ENCODE data around the gene TRMT61A. TPM values are rescaled to one million over a fixed set of nuclear protein-coding genes. Genes with fewer than 3 reads are reported as not detected.
A peak's percentile ranks its signal among the peaks of the same experiment; 100 is the strongest.

Gene TRMT61A
- polyA plus RNA-seq, 1 donor, result 8.5 TPM

DNA sequence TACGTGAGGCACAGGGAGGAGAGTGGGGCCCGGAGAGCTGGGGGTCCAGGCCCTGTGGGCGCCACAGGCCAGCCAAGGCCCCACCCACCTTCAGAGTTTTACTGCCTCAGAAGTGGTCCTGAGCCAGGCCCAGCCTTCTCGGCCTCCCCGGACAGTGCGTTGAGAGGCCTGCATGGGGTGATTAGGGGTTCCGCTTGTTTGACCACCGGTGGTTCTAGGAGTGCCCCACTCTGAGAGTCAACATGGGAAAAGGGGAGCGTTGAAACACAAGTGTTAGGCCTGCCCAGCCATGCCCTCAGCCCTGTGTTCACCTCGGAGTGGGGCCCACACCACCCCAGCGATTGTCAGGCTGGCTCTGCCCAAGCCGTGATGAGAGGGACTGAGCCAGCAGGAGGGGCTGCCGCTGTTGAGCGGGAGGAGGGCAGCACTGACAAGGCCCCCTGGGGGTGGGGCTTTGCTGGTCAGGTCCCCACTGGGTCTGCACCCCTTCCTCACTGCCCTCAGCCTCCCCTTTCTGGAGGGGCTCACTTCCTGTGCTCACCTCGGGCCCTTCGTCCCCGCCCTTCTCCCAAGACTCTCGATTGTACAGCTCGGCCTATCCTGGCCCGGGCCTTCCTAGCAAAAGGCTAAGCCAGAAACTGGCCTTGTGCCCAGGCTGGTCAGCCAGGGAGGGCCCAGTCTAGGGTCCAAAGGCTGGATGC is 11.1 kb upstream of the TRMT61A start:
- Histone ChIP-seq H3K9me3 (ENCODE audit: control insufficient read depth, low read depth, low read length) (no peaks in the 10 kb centered on the region), H3K27me3 (ENCODE audit: control insufficient read depth, insufficient read depth, low read length) (no peaks in the 10 kb centered on the region), H3K27ac (ENCODE audit: low read length) (no peak overlapping the region), H3K4me3 (ENCODE audit: low read length) (no peak overlapping the region), H3K36me3 (ENCODE audit: control insufficient read depth, insufficient read depth, low read length) (peaks cover 18% of the 10 kb centered on the region), H3K4me1 (ENCODE audit: control insufficient read depth, insufficient read depth, low read length) (peaks cover 15% of the 10 kb centered on the region)
- DNase-seq, result no peak
- no CpG with 5 or more reads among the region's 20 CpGs for WGBS (ENCODE audit: insufficient coverage, low lambda C conversion rate)

- WGBS (ENCODE audit: insufficient coverage, low lambda C conversion rate), result no CpG with 5 or more reads among the region's 9 CpGs
- H3K4me3 ChIP-seq (ENCODE audit: low read length), result no peak overlapping the region
Observed at GRCh38 chr14:103518422-103519042, 10.5 kb upstream of the TRMT61A start.

DNA sequence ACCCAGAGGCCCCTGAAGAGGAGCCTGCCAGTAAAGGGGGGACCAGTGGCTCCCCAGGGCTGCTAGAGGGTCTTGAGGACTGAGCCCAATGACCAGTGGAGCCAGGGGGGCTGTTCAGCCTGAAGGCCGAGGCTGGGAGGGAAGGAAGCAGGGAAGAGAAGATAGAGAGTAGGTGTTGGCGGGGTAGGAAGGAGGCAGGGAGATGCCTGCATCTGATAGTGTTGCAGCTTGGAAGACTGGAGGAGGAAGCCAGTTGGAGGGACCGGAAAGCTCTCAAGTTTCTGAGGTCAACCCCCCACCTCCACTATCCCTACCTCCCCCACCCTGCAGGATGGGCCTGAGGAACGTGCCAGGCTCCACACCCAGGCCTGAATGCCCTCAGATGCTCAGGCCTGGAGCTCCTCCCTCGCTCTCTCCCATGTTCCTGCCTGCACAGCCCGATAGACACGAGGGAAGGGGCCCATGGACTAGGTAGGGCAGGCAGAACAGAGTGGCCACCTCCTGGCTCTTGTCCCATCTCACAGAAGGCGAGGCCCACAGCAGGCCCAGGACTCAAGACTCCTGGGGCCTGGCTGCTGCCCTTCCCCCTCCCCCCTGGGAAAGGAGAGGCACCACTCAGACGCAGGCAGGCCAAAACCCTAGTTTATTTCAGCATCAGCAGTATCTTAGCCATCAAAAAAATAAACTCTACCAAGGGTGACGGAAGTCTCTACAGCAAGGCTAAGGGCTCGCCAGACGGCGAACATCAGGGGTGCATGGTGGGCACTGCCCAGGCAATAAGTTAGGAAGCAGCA is 9.8 kb upstream of the TRMT61A start:
- Histone ChIP-seq H3K9me3 (ENCODE audit: control insufficient read depth, low read depth, low read length) (no peaks in the 10 kb centered on the region), H3K4me1 (ENCODE audit: control insufficient read depth, insufficient read depth, low read length) (peaks cover 22% of the 10 kb centered on the region), H3K36me3 (ENCODE audit: control insufficient read depth, insufficient read depth, low read length) (peaks cover 18% of the 10 kb centered on the region), H3K27me3 (ENCODE audit: control insufficient read depth, insufficient read depth, low read length) (peaks cover 2% of the 10 kb centered on the region), H3K27ac (ENCODE audit: low read length) (no peak overlapping the region), H3K4me3 (ENCODE audit: low read length) (no peak overlapping the region)
- WGBS (ENCODE audit: insufficient coverage, low lambda C conversion rate), result no CpG with 5 or more reads among the region's 13 CpGs
- no peak for DNase-seq

More at GRCh38 chr14:103518422-103519042, 10.5 kb upstream of the TRMT61A start:
- no peaks in the 10 kb centered on the region for H3K9me3 ChIP-seq (ENCODE audit: control insufficient read depth, low read depth, low read length)
- peaks cover 2% of the 10 kb centered on the region for H3K27me3 ChIP-seq (ENCODE audit: control insufficient read depth, insufficient read depth, low read length)
- H3K36me3 ChIP-seq (ENCODE audit: control insufficient read depth, insufficient read depth, low read length), result peaks cover 18% of the 10 kb centered on the region
- no peak overlapping the region for H3K27ac ChIP-seq (ENCODE audit: low read length)
- DNase-seq, result peak in 1 of 2 donors; percentile 37
- peaks cover 15% of the 10 kb centered on the region for H3K4me1 ChIP-seq (ENCODE audit: control insufficient read depth, insufficient read depth, low read length)

DNA sequence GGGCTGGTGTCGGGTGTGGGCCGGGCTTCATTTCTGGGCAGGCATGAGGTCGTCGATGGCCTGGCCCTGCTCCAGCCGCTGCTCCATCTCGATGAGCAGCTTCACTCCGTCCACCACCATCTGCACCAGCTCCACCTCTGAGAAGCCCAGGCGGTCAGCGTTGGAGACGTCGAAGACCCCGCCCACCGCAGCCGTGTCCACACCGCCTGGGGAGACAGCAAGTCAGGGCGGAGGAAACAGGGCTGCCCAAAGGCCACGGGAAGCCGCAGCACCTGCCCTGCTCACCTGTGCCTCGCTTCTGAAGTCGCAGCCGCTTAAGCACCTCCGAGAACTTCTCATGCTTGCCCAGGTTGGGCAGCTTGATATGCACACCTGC is 9.2 kb upstream of the TRMT61A start:
- WGBS (ENCODE audit: insufficient coverage, low lambda C conversion rate), result no CpG with 5 or more reads among the region's 22 CpGs
- Histone ChIP-seq H3K4me3 (ENCODE audit: low read length) (peak overlapping the region; percentile 66), H3K27ac (ENCODE audit: low read length) (no peak overlapping the region), H3K4me1 (ENCODE audit: control insufficient read depth, insufficient read depth, low read length) (peaks cover 28% of the 10 kb centered on the region), H3K9me3 (ENCODE audit: control insufficient read depth, low read depth, low read length) (no peaks in the 10 kb centered on the region), H3K27me3 (ENCODE audit: control insufficient read depth, insufficient read depth, low read length) (peaks cover 2% of the 10 kb centered on the region), H3K36me3 (ENCODE audit: control insufficient read depth, insufficient read depth, low read length) (peaks cover 18% of the 10 kb centered on the region)
- DNase-seq, result no peak

DNA sequence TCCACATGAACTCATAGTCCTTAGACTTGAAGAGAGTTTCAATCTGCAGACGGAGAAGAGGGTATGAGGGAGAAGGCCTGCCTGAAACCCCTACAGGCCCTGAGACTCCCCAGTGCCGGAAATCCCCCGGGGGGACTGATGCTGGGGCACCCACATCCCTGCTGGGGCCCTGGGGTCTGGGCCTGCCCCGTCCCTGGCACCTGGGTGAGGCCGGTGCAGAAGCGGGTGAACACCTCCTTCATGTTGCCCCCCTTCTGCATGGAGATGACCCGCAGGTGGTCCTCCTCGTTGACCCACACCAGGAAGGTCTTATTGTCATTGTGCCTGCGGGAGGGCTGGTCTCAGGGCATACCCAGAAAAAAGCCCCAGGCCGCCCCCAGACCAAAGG is 8.7 kb upstream of the TRMT61A start:
- no CpG with 5 or more reads among the region's 10 CpGs for WGBS (ENCODE audit: insufficient coverage, low lambda C conversion rate)
- no peak for DNase-seq
- peaks cover 31% of the 10 kb centered on the region for H3K4me1 ChIP-seq (ENCODE audit: control insufficient read depth, insufficient read depth, low read length)

DNA sequence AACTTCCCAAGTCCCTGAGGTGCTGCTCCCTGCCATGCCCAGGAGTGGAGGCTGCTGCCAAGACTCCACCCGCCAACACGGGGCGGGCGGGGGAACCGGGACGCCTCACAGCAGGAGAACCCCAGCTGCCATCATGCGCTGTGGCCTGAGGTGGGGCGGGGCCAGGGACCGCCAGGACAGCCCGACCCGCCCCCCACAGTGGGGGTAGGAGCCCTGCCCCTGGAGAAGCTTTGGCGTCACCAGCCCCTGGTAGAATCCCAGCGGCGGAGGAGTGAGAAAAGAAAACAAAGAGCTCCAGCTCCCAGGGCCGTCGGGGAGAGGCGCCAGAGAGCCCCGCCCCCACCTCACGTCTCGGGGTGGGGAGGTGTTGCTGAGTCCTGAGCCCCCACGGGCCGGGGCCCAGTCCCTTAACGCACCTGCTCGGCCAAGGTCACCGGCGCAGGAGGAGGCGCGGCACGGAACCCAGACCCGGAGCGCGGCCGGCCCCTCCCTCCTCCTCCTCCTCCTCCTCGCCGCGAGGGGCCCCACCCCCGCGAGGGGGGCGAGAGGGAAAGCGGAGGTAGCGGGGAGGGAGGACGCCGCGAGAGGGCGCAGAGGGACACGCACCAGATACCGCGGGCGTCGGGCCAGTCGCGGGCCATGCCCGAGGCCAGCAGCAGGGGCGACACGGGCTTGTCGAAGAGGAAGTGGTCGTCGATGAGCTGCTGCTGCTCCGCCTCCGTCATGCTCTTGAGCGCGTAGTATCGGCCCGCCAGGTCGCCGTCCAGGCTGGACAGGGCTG is 8.1 kb upstream of the TRMT61A start:
- Histone ChIP-seq H3K27me3 (ENCODE audit: control insufficient read depth, insufficient read depth, low read length) (peaks cover 2% of the 10 kb centered on the region), H3K36me3 (ENCODE audit: control insufficient read depth, insufficient read depth, low read length) (peaks cover 18% of the 10 kb centered on the region), H3K27ac (ENCODE audit: low read length) (peak overlapping the region; percentile 49), H3K4me3 (ENCODE audit: low read length) (peak overlapping the region; percentile 66), H3K9me3 (ENCODE audit: control insufficient read depth, low read depth, low read length) (no peaks in the 10 kb centered on the region), H3K4me1 (ENCODE audit: control insufficient read depth, insufficient read depth, low read length) (peaks cover 36% of the 10 kb centered on the region)
- no CpG with 5 or more reads among the region's 66 CpGs for WGBS (ENCODE audit: insufficient coverage, low lambda C conversion rate)
- peak; percentile 69 to 86 for DNase-seq

More for the DNA sequence above, 8.7 kb upstream of the TRMT61A start:
- peaks cover 2% of the 10 kb centered on the region for H3K27me3 ChIP-seq (ENCODE audit: control insufficient read depth, insufficient read depth, low read length)
- peak overlapping the region; percentile 66 for H3K4me3 ChIP-seq (ENCODE audit: low read length)
- peak overlapping the region; percentile 49 for H3K27ac ChIP-seq (ENCODE audit: low read length)
- no peaks in the 10 kb centered on the region for H3K9me3 ChIP-seq (ENCODE audit: control insufficient read depth, low read depth, low read length)
- H3K36me3 ChIP-seq (ENCODE audit: control insufficient read depth, insufficient read depth, low read length), result peaks cover 18% of the 10 kb centered on the region

- no CpG with 5 or more reads among the region's 77 CpGs for WGBS (ENCODE audit: insufficient coverage, low lambda C conversion rate)
- Histone ChIP-seq H3K4me3 (ENCODE audit: low read length) (peak overlapping the region; percentile 66), H3K4me1 (ENCODE audit: control insufficient read depth, insufficient read depth, low read length) (peaks cover 43% of the 10 kb centered on the region), H3K36me3 (ENCODE audit: control insufficient read depth, insufficient read depth, low read length) (peaks cover 18% of the 10 kb centered on the region), H3K27ac (ENCODE audit: low read length) (peak overlapping the region; percentile 49), H3K27me3 (ENCODE audit: control insufficient read depth, insufficient read depth, low read length) (peaks cover 2% of the 10 kb centered on the region), H3K9me3 (ENCODE audit: control insufficient read depth, low read depth, low read length) (no peaks in the 10 kb centered on the region)
- DNase-seq, result peak; percentile 33 to 73
Observed at GRCh38 chr14:103521438-103521950, 7.5 kb upstream of the TRMT61A start.

- no CpG with 5 or more reads among the region's 74 CpGs for WGBS (ENCODE audit: insufficient coverage, low lambda C conversion rate)
- H3K36me3 ChIP-seq (ENCODE audit: control insufficient read depth, insufficient read depth, low read length), result peaks cover 18% of the 10 kb centered on the region
- H3K4me3 ChIP-seq (ENCODE audit: low read length), result peak overlapping the region; percentile 66
- no peaks in the 10 kb centered on the region for H3K9me3 ChIP-seq (ENCODE audit: control insufficient read depth, low read depth, low read length)
- H3K27me3 ChIP-seq (ENCODE audit: control insufficient read depth, insufficient read depth, low read length), result peaks cover 2% of the 10 kb centered on the region
- peak overlapping the region; percentile 63 for H3K27ac ChIP-seq (ENCODE audit: low read length)
- DNase-seq, result peak in 1 of 2 donors; percentile 45
- H3K4me1 ChIP-seq (ENCODE audit: control insufficient read depth, insufficient read depth, low read length), result peaks cover 48% of the 10 kb centered on the region
Observed at GRCh38 chr14:103521951-103522563, 6.9 kb upstream of the TRMT61A start.

DNA sequence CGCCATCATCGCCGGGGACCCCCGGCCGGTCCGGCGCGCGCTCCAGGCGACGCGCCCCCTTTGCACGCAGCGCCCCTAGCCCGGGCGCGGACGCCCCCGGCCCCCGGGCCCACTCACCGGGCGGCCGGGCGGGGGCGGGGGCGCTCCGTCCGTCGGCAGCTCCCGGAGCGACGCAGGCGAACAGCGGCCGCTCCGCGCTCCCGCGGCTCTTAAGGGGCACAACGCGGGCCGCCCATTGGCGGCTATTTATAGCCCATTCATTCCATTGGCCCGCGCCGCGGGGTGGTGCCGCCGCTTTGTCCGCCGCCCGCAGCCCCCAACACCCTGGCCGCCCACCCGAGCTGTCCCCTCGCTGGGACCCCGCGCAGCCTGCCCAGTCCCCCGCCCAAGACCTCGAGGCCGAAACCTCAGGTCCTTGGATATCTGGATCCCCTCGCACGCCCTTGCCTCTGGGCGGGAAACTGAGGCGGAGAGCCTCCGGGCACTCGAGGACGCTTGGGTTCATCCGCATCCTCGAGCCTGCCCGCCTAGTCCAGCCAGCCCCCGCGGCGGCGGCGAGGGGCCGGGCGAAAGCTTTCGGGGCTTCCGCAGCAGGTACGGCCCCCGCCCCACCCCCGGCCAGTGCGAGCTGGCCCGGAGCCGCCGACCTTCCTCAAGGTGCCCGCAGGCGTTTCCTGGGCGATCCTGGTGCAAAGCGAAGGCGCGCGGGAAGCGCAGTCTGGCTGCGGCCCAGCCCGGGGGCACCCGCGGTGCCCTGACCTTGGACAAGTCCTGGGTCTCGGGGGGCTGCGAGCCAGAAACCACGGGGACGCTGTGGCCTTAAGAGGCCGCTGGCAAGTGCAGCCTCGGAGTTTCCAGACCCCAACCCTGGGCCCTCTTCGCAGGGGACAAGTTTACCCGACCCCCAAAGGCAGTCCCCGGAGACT is 6.1 kb upstream of the TRMT61A start, which contains the start of gene CKB:
CKB (minus strand) TSS at position 182 of the 926 bp plus-strand sequence. CDS start 337 bp downstream, outside the sequence.
- peaks cover 57% of the 10 kb centered on the region for H3K4me1 ChIP-seq (ENCODE audit: control insufficient read depth, insufficient read depth, low read length)
- peak within 1 kb of the TSS; percentile 66 for H3K4me3 ChIP-seq (ENCODE audit: low read length)
- peaks cover 18% of the 10 kb centered on the region for H3K36me3 ChIP-seq (ENCODE audit: control insufficient read depth, insufficient read depth, low read length)
- H3K27ac ChIP-seq (ENCODE audit: low read length), result peak within 1 kb of the TSS; percentile 63
- no peaks in the 10 kb centered on the region for H3K9me3 ChIP-seq (ENCODE audit: control insufficient read depth, low read depth, low read length)
- DNase-seq, result peak; percentile 52 to 69
- 40% methylated on average over 2 of the region's 107 CpGs for WGBS (ENCODE audit: insufficient coverage, low lambda C conversion rate)
- H3K27me3 ChIP-seq (ENCODE audit: control insufficient read depth, insufficient read depth, low read length), result peaks cover 2% of the 10 kb centered on the region

Data from large intestine (tissue), 3 donors.